DOHH2 (cell line): ENCODE data around the gene AQP5.

Experiments
- H3F3A ChIP-seq: fragments of 200-600 bp; sonication (generic), shearing (Covaris generic); 2 replicates; pipeline ENCODE4 v1.6.0; 2016; ENCODE audit warnings: antibody characterized with exemption, mild to moderate bottlenecking; ENCODE audit not compliant: control insufficient read depth, insufficient read depth
- H3K27ac ChIP-seq: fragments of 200-600 bp; sonication (generic); 2 replicates; pipeline ENCODE4 v1.5.1; 2014; ENCODE audit warnings: low read depth, mild to moderate bottlenecking, low read length, moderate library complexity
- H3K27me3 ChIP-seq: fragments of 200-600 bp; sonication (generic); 2 replicates; pipeline ENCODE4 v1.6.1; 2014; ENCODE audit warnings: mild to moderate bottlenecking, low read length, mixed read lengths; ENCODE audit not compliant: control insufficient read depth
- H3K36me3 ChIP-seq: fragments of 200-600 bp; sonication (generic); 2 replicates; pipeline ENCODE4 v1.6.1; 2014; ENCODE audit warnings: mild to moderate bottlenecking, low read length, moderate library complexity, mixed read lengths; ENCODE audit not compliant: control insufficient read depth
- H3K4me1 ChIP-seq: fragments of 200-600 bp; sonication (generic); 2 replicates; pipeline ENCODE4 v1.6.1; 2014; ENCODE audit warnings: mild to moderate bottlenecking, low read length, mixed read lengths; ENCODE audit not compliant: control insufficient read depth
- H3K4me2 ChIP-seq: fragments of 200-600 bp; sonication (generic); 2 replicates; pipeline ENCODE4 v1.6.0; 2014; ENCODE audit warnings: mild to moderate bottlenecking, low read length, moderate library complexity
- H3K4me3 ChIP-seq: fragments of 200-600 bp; sonication (generic); 2 replicates; pipeline ENCODE4 v1.5.1; 2014; ENCODE audit warnings: mild to moderate bottlenecking, low read length, mixed read lengths
- H3K79me2 ChIP-seq: fragments of 200-600 bp; sonication (generic); 2 replicates; pipeline ENCODE4 v1.6.1; 2014; ENCODE audit warnings: mild to moderate bottlenecking, low read length, mixed read lengths; ENCODE audit not compliant: control insufficient read depth
- H3K9me2 ChIP-seq: fragments of 200-600 bp; sonication (generic); replicated peaks from 2 replicates; pipeline ENCODE4 v1.6.1; 2014; ENCODE audit warnings: mild to moderate bottlenecking, low read length, mixed read lengths; ENCODE audit not compliant: control insufficient read depth
- H3K9me3 ChIP-seq: fragments of 200-600 bp; sonication (generic); 2 replicates; pipeline ENCODE4 v1.6.1; 2014; ENCODE audit warnings: antibody characterized with exemption, low read length, mixed read lengths; ENCODE audit not compliant: control insufficient read depth, insufficient read depth
- H4K20me1 ChIP-seq: fragments of 200-600 bp; sonication (generic); 2 replicates; pipeline ENCODE4 v1.6.0; 2014; ENCODE audit warnings: low read depth, mild to moderate bottlenecking, antibody characterized with exemption, low read length, moderate library complexity; ENCODE audit not compliant: control insufficient read depth, insufficient read depth
- CTCF ChIP-seq: fragments of 200-600 bp; sonication (generic); IDR thresholded peaks from one replicate; pipeline ENCODE4 v1.5.1; 2014; ENCODE audit warnings: antibody characterized with exemption, mild to moderate bottlenecking, low read depth, low read length; ENCODE audit not compliant: poor library complexity, severe bottlenecking
- EZH2phosphoT487 ChIP-seq: fragments of 200-600 bp; sonication (generic); IDR thresholded peaks from 2 replicates; pipeline ENCODE4 v1.6.1; 2017; ENCODE audit warnings: borderline replicate concordance, mild to moderate bottlenecking, antibody characterized with exemption, low read length, moderate library complexity, mixed read lengths

AQP5 gene

GRCh38 chr12:49954863-49955830, 6.5 kb upstream of the AQP5 start:
- no peak overlapping the region for H3K4me3 ChIP-seq
- TF ChIP-seq EZH2phosphoT487 (no peak), CTCF (no peak)
- H3K4me1 ChIP-seq = peaks cover 5% of the 10 kb centered on the region

GRCh38 chr12:49955899-49956662, 5.6 kb upstream of the AQP5 start:
- Histone ChIP-seq H3K27ac (no peak overlapping the region), H4K20me1 (no peaks in the 10 kb centered on the region), H3K36me3 (no peaks in the 10 kb centered on the region), H3K4me3 (no peak overlapping the region), H3K4me2 (no peak overlapping the region), H3K79me2 (no peaks in the 10 kb centered on the region), H3K4me1 (peaks cover 8% of the 10 kb centered on the region), H3K9me3 (no peaks in the 10 kb centered on the region), H3K9me2 (no peaks in the 10 kb centered on the region), H3K27me3 (peaks cover 18% of the 10 kb centered on the region), H3F3A (no peaks in the 10 kb centered on the region)
- TF ChIP-seq EZH2phosphoT487 = no peak
- no peak for TF ChIP-seq CTCF

More at GRCh38 chr12:49954863-49955830, 6.5 kb upstream of the AQP5 start:
- H3F3A ChIP-seq = no peaks in the 10 kb centered on the region
- no peak overlapping the region for H3K27ac ChIP-seq
- no peaks in the 10 kb centered on the region for H3K36me3 ChIP-seq
- H3K27me3 ChIP-seq = peaks cover 15% of the 10 kb centered on the region
- H3K9me2 ChIP-seq = no peaks in the 10 kb centered on the region
- no peaks in the 10 kb centered on the region for H4K20me1 ChIP-seq
- no peak overlapping the region for H3K4me2 ChIP-seq
- H3K79me2 ChIP-seq = no peaks in the 10 kb centered on the region
- H3K9me3 ChIP-seq = no peaks in the 10 kb centered on the region

- H3K4me1 ChIP-seq = peaks cover 8% of the 10 kb centered on the region
- H3K79me2 ChIP-seq = no peaks in the 10 kb centered on the region
- H3K27me3 ChIP-seq = peaks cover 18% of the 10 kb centered on the region
- H3F3A ChIP-seq = no peaks in the 10 kb centered on the region
- no peaks in the 10 kb centered on the region for H4K20me1 ChIP-seq
- H3K9me3 ChIP-seq = no peaks in the 10 kb centered on the region
- H3K36me3 ChIP-seq = no peaks in the 10 kb centered on the region
- no peaks in the 10 kb centered on the region for H3K9me2 ChIP-seq
- H3K27ac ChIP-seq = no peak overlapping the region
- TF ChIP-seq CTCF (no peak), EZH2phosphoT487 (no peak)
- no peak overlapping the region for H3K4me3 ChIP-seq
- no peak overlapping the region for H3K4me2 ChIP-seq
These were observed 4.8 kb upstream of the AQP5 start for GRCh38 chr12:49956663-49957569.
